ENCODE data around the gene SLC1A1.
"Not testable (repeated sequence)": the region's sequence is repeated elsewhere in the genome, so short reads cannot be mapped to it uniquely, and the experiment has no call there.

Gene SLC1A1

GRCh38 chr9:4604678-4605095, 114.4 kb downstream of the SLC1A1 start:
- Histone ChIP-seq H3K23ac (ENCODE audit: low read length) (no peak overlapping the region), H3K36me3 (ENCODE audit: control insufficient read depth in 1 of 2, insufficient read depth in 2 of 2, low read length in 2 of 2) (no peaks in the 10 kb centered on the region), H3K4me3 (ENCODE audit: low read depth, low read length) (no peak overlapping the region), H3K9me3 (ENCODE audit: insufficient read depth, low read depth, low read length) (no peaks in the 10 kb centered on the region), H3K4me2 (ENCODE audit: low read length) (no peak overlapping the region), H3K27me3 (ENCODE audit: insufficient read depth, low read length) (no peaks in the 10 kb centered on the region), H3K4me1 (ENCODE audit: control insufficient read depth in 1 of 2, insufficient read depth in 2 of 2, low read length in 2 of 2) (no peaks in the 10 kb centered on the region), H3K4ac (ENCODE audit: low read depth, low read length) (no peak overlapping the region), H3K79me2 (ENCODE audit: control insufficient read depth, insufficient read depth, low read length, poor library complexity) (no peaks in the 10 kb centered on the region), H4K12ac (ENCODE audit: low read depth, low read length) (no peak overlapping the region), H2AFZ (ENCODE audit: insufficient read depth, low read length, poor library complexity) (no peak overlapping the region), H4K91ac (ENCODE audit: low read depth, low read length) (no peak overlapping the region), H3K27ac (ENCODE audit: low read depth, low read length) (no peak overlapping the region), H3K18ac (ENCODE audit: low read length) (no peak overlapping the region), H3K79me1 (ENCODE audit: low read length) (no peaks in the 10 kb centered on the region), H2AK5ac (ENCODE audit: low read length) (no peak overlapping the region), H4K8ac (ENCODE audit: low read depth, low read length) (no peak overlapping the region), H2BK120ac (ENCODE audit: insufficient read depth, low read length, poor library complexity) (no peak overlapping the region), H2BK12ac (ENCODE audit: low read length) (no peak overlapping the region), H3K9ac (ENCODE audit: low read length) (no peak overlapping the region), H3K14ac (ENCODE audit: low read length) (no peak overlapping the region), H2BK5ac (ENCODE audit: low read depth, low read length, poor library complexity) (no peak overlapping the region)
- DNase-seq = peak; percentile 90 to 97

DNA sequence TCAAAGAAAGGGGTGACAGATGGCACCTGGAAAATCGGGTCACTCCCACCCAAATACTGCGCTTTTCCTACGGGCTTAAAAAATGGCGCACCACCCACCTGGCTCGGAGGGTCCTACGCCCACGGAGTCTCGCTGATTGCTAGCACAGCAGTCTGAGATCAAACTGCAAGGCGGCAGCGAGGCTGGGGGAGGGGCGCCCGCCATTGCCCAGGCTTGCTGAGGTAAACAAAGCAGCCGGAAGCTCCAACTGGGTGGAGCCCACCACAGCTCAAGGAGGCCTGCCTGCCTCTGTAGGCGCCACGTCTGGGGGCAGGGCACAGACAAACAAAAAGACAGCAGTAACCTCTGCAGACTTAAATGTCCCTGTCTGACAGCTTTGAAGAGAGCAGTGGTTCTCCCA, 115.8 kb downstream of the SLC1A1 start:
- WGBS (ENCODE audit: extremely low coverage, insufficient coverage, insufficient read length) = no CpG with 5 or more reads among the region's 15 CpGs
- not testable (repeated sequence) for H3K9me3 ChIP-seq (ENCODE audit: insufficient read depth, low read depth, low read length); H2AK5ac ChIP-seq (ENCODE audit: low read length); H3K23ac ChIP-seq (ENCODE audit: low read length); H3K27me3 ChIP-seq (ENCODE audit: insufficient read depth, low read length); H4K8ac ChIP-seq (ENCODE audit: low read depth, low read length); H3K79me2 ChIP-seq (ENCODE audit: control insufficient read depth, insufficient read depth, low read length, poor library complexity); H3K36me3 ChIP-seq (ENCODE audit: control insufficient read depth in 1 of 2, insufficient read depth in 2 of 2, low read length in 2 of 2); H3K18ac ChIP-seq (ENCODE audit: low read length); H2BK12ac ChIP-seq (ENCODE audit: low read length); H3K4ac ChIP-seq (ENCODE audit: low read depth, low read length); H2BK5ac ChIP-seq (ENCODE audit: low read depth, low read length, poor library complexity); H3K4me1 ChIP-seq (ENCODE audit: control insufficient read depth in 1 of 2, insufficient read depth in 2 of 2, low read length in 2 of 2); H3K14ac ChIP-seq (ENCODE audit: low read length); H3K4me2 ChIP-seq (ENCODE audit: low read length); H4K91ac ChIP-seq (ENCODE audit: low read depth, low read length); H2AFZ ChIP-seq (ENCODE audit: insufficient read depth, low read length, poor library complexity); H3K79me1 ChIP-seq (ENCODE audit: low read length); H3K27ac ChIP-seq (ENCODE audit: low read depth, low read length); H2BK120ac ChIP-seq (ENCODE audit: insufficient read depth, low read length, poor library complexity); H3K9ac ChIP-seq (ENCODE audit: low read length); DNase-seq; H3K4me3 ChIP-seq (ENCODE audit: low read depth, low read length); H4K12ac ChIP-seq (ENCODE audit: low read depth, low read length)

DNA sequence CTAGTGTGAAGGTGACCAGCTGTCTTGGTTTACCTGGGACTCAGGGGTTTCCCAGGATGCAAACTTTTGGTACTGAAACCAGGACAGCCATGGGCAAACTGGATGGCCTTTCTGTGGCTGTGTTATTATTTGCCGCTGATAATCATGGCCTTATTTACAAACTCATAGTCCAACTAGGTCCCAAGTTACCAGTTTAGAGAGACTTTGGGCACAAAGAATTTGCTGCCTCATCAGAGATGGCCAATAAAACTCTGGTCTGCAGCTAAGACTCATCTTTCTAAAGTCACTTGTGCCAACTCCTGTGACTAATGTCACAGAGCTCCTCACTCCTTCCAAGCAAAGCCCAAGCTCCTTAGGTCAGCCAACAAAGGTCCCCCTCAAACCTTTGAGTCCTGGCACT, 124.4 kb downstream of the SLC1A1 start:
- Histone ChIP-seq H3K9ac (ENCODE audit: low read length) (no peak overlapping the region), H2AK5ac (ENCODE audit: low read length) (no peak overlapping the region), H3K4ac (ENCODE audit: low read depth, low read length) (no peak overlapping the region), H4K12ac (ENCODE audit: low read depth, low read length) (no peak overlapping the region), H2BK12ac (ENCODE audit: low read length) (no peak overlapping the region), H3K4me2 (ENCODE audit: low read length) (no peak overlapping the region), H3K79me1 (ENCODE audit: low read length) (no peaks in the 10 kb centered on the region), H3K4me3 (ENCODE audit: low read depth, low read length) (no peak overlapping the region), H3K23ac (ENCODE audit: low read length) (no peak overlapping the region), H3K4me1 (ENCODE audit: control insufficient read depth in 1 of 2, insufficient read depth in 2 of 2, low read length in 2 of 2) (peaks cover 0 to 2% of the 10 kb centered on the region in 2 experiments), H3K27ac (ENCODE audit: low read depth, low read length) (no peak overlapping the region), H3K36me3 (ENCODE audit: control insufficient read depth in 1 of 2, insufficient read depth in 2 of 2, low read length in 2 of 2) (no peaks in the 10 kb centered on the region), H3K9me3 (ENCODE audit: insufficient read depth, low read depth, low read length) (no peaks in the 10 kb centered on the region), H2BK120ac (ENCODE audit: insufficient read depth, low read length, poor library complexity) (no peak overlapping the region), H3K14ac (ENCODE audit: low read length) (no peak overlapping the region), H3K27me3 (ENCODE audit: insufficient read depth, low read length) (no peaks in the 10 kb centered on the region), H3K79me2 (ENCODE audit: control insufficient read depth, insufficient read depth, low read length, poor library complexity) (no peaks in the 10 kb centered on the region), H2BK5ac (ENCODE audit: low read depth, low read length, poor library complexity) (no peak overlapping the region), H4K91ac (ENCODE audit: low read depth, low read length) (no peak overlapping the region), H4K8ac (ENCODE audit: low read depth, low read length) (no peak overlapping the region), H3K18ac (ENCODE audit: low read length) (no peak overlapping the region), H2AFZ (ENCODE audit: insufficient read depth, low read length, poor library complexity) (no peak overlapping the region)
- DNase-seq = no peak
- WGBS (ENCODE audit: extremely low coverage, insufficient coverage, insufficient read length) = no CpG with 5 or more reads among the region's 1 CpG

GRCh38 chr9:4615251-4615650, 125.0 kb downstream of the SLC1A1 start:
- H2AK5ac ChIP-seq (ENCODE audit: low read length) = no peak overlapping the region
- peaks cover 4 to 8% of the 10 kb centered on the region in 2 experiments for H3K4me1 ChIP-seq (ENCODE audit: control insufficient read depth in 1 of 2, insufficient read depth in 2 of 2, low read length in 2 of 2)
- no peak overlapping the region for H4K12ac ChIP-seq (ENCODE audit: low read depth, low read length)
- no peak overlapping the region for H2AFZ ChIP-seq (ENCODE audit: insufficient read depth, low read length, poor library complexity)
- H3K27ac ChIP-seq (ENCODE audit: low read depth, low read length) = no peak overlapping the region
- peaks cover 4% of the 10 kb centered on the region for H3K79me1 ChIP-seq (ENCODE audit: low read length)
- no peak overlapping the region for H2BK12ac ChIP-seq (ENCODE audit: low read length)
- no peaks in the 10 kb centered on the region for H3K36me3 ChIP-seq (ENCODE audit: control insufficient read depth in 1 of 2, insufficient read depth in 2 of 2, low read length in 2 of 2)
- no peak overlapping the region for H4K8ac ChIP-seq (ENCODE audit: low read depth, low read length)
- H2BK5ac ChIP-seq (ENCODE audit: low read depth, low read length, poor library complexity) = no peak overlapping the region
- H3K27me3 ChIP-seq (ENCODE audit: insufficient read depth, low read length) = no peaks in the 10 kb centered on the region
- H3K4me3 ChIP-seq (ENCODE audit: low read depth, low read length) = no peak overlapping the region
- H4K91ac ChIP-seq (ENCODE audit: low read depth, low read length) = no peak overlapping the region
- no peak overlapping the region for H3K23ac ChIP-seq (ENCODE audit: low read length)
- H3K4me2 ChIP-seq (ENCODE audit: low read length) = no peak overlapping the region
- no peak overlapping the region for H3K18ac ChIP-seq (ENCODE audit: low read length)
- no peak overlapping the region for H2BK120ac ChIP-seq (ENCODE audit: insufficient read depth, low read length, poor library complexity)
- no CpG with 5 or more reads among the region's 4 CpGs for WGBS (ENCODE audit: extremely low coverage, insufficient coverage, insufficient read length)
- H3K4ac ChIP-seq (ENCODE audit: low read depth, low read length) = no peak overlapping the region
- DNase-seq = no peak
- H3K9me3 ChIP-seq (ENCODE audit: insufficient read depth, low read depth, low read length) = no peaks in the 10 kb centered on the region
- no peak overlapping the region for H3K9ac ChIP-seq (ENCODE audit: low read length)
- no peak overlapping the region for H3K14ac ChIP-seq (ENCODE audit: low read length)
- peaks cover 2% of the 10 kb centered on the region for H3K79me2 ChIP-seq (ENCODE audit: control insufficient read depth, insufficient read depth, low read length, poor library complexity)
